ENCODE results near the gene UNCX.

Gene UNCX

DNA sequence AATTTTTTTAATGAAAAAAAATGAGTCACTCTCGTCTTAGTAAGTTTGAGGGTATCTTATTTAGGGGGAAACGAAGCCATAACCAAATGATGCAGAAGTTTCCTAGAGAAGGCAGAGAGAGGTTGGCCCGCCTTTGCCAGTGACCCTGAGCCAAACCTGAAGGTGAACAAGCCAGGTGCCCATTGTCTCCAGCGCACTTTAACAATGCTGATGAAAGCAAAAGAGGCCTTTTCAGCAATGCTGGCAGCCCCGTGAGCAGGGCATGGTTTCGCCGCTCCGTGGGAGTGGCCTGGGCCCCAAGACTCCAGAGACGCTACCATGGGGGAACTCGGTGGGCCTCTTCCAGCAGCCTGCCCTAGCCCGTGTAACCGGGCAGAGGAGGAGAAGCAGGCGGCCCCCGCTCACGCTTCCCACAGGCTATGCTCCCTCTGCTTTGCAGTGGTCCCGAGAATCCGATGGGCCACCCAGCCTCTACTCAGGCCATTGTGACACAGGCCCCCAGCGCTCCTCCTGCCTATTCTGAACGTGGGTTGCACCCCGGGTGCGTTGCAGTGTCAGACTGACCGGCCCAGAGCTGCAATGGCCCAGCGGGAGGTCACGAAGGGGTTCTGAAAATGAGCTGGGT is 14.0 kb upstream of the UNCX start:
- no peak for DNase-seq (ENCODE audit: low read depth in 2 of 2)

DNA sequence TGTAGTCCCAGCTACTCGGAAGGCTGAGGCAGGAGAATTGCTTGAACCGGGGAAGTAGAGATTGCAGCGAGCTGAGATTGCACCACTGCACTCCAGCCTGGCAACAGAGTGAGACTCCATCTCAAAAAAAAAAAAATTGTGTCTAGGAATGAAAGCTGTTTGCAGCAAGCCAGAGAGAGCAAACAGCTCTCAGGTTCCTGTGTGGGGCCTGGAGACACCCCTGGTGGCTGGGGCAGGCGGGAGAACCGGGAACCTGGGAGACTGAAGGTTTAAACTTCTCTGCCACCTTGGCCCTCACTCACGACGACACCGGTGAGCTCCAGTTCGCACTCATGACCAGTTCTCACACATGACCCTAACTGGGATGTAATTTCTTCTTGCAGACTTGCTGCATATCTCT is 13.2 kb upstream of the UNCX start:
- no peak for DNase-seq (ENCODE audit: low read depth in 2 of 2)

DNA sequence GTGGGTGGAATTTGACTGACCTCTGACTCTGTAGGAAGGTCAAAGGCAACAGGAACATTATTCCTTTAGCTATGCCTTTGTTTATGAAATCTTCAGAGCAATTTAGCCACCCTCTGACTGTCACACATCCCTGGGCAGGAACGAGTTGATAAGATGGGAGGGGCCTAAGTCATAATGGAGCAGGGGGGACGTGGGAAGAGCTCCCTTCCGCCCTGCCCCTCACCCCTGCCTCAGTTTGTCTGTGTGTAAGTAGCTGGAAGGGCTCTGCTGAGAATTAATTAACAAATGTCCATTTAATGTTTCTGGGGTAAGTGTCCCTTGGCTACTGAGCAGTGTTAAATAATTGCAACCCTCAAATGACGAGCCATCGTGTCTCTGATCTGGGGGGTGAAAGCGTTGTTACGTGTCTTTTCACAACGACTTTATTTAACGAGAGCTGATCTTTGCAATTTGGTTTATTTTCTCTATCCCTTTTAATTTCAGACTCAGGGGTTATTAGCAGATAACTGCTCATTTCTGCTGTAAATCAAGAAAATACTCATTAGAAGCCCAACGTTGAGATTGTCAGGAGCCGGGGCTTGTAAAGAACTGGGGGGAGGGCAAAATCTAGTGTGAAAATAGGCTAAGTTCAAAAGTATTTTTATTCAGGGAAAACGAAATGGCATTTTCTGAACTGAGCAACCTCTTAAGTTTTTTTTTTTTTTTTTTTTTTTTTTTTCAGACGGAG is 12.5 kb upstream of the UNCX start:
- no peak for DNase-seq (ENCODE audit: low read depth in 2 of 2)

- no peak for DNase-seq (ENCODE audit: low read depth in 2 of 2)
These were observed 11.5 kb upstream of the UNCX start for GRCh38 chr7:1220977-1221745.

GRCh38 chr7:1223196-1223981 is 9.3 kb upstream of the UNCX start:
- no peak for DNase-seq (ENCODE audit: low read depth in 2 of 2)

DNA sequence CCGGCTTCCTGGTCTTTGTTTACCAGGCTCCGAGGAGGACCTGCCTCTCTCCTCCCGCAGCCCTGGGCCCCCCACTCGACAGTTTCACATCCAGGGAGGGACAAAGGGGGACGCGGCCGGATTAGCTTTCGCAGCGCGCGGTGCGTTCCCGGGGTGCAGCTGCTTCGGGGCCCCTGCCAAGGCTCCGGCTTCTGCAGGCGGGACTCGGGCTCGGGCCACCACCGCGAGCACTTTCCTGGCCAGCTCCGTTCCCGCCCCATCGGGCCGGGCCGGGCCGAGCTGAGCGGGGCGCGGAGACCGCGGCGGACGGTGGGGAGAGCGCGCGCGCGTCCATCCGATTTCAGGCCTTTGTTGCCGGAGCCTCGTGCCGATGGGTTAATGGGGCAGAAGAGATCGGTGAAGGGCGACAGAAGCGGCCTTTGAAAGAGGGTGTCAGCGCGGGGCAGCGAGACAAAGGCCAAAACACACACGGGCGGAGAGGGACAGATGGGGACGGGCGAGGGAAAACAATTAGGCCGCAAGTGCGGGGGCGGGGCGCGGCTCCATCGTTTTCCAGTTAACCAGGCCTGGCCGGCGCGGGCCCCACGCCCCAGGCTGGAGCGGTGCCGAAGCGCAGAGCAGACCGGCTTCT is 8.5 kb upstream of the UNCX start:
- DNase-seq (ENCODE audit: low read depth in 2 of 2), result no peak

GRCh38 chr7:1225030-1225429 is 7.6 kb upstream of the UNCX start:
- no peak for DNase-seq (ENCODE audit: low read depth in 2 of 2)

GRCh38 chr7:1225441-1226185 is 7.1 kb upstream of the UNCX start:
- DNase-seq (ENCODE audit: low read depth in 2 of 2), result peak; percentile 30 to 38

DNA sequence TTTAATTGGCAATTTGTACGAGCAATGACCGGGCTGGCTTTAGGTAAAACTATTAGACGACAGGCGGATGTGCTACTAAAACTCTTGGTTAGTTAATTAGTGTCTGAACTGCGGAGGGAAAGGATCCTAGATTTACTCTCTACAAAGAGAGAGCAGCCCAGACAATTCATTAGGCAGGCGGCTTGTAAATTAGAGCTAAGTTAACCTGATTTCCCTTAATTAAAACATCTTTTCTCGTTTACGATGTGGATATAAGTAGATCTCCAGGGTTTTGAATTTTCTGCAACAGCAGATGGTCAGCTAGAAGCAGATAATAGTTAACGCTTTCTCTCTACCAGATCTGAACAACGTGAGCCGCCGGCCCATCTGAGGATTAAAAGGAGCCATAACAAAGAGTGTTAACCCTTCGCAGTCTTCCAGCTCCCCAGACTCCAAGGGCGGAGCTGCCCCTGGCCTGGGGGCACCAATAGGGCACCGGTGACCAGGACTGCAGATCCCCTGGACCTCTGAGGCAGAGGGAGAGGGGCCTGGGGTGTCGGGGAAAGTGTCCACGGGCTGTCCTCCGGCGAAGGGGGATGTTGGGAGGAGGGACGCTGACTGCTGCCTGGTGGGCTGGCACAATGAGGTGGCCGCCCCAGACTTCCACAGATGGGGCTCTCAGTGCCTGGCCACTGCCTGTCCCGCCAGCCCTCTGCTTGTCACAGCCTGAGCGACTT is 6.3 kb upstream of the UNCX start:
- DNase-seq (ENCODE audit: low read depth in 2 of 2), result no peak

DNA sequence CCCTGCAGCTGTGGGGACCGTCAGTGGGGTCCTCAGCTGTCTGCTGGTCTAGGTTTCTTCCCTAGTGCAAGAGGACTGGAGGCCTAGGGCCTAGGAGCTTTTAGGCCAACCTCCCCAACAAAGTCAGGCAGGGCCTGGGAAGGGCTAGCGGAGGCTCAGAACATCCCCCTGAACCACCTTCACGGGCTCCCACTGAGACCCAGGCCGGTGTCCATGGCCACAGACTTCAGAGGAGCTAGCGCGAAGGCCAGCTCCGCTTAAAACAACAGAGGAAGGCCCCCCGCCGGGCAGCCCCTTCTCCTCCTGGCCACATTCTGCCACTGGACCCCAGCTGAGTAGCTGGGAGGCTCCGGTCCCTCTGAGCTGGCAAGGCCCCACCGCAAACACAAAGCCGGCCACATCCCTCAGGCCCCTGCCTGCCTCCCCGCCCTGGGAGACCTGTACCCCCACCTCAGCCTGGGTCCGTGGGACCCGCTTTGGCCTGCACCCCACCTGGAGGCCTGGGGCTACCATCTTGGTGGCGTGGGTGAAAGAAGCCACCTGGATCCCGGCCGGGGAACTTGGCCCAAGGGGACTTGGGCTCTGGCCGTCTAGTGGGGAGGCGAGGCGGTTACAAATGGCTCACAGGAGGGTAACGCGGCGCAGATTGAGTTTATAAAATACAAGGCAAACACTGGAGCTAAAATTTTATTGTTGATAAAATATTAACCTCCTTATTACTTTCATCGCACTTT is 5.4 kb upstream of the UNCX start:
- DNase-seq (ENCODE audit: low read depth in 2 of 2), result no peak

DNA sequence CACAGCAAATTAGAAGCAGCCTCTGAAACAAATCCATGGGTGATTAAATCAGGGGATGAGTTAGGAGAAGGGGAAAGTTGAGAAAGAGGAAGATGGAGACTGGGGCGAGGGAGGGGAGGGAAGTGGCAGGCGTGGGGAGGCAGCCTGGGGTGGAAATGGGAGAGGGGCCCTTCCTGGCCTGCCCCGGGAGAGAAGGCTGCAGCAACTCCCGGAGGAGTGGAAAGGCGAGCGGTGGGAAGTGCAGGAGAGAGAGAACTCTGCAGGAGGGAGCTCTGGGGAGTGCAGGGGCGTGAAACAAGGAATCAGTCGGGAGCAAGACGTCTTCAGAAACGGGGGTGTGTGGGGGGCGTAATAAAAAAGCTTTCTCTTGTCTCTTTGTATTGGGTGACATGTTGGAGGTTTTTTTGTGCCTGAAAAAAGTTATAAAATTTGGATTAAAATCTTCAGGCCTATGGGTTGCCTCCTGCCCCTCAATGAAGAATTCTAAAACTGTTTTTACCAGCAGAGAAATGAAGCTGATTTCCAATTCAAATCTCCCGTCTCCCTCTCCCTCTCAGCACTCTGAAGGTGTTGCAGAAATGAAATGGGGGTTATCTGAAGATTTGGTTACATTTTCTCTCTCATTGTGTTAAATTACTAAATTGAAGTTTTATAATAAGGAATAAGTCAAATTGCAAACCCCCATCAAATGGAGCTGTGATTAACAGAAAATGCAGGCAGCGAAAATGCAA is 4.7 kb upstream of the UNCX start:
- no peak for DNase-seq (ENCODE audit: low read depth in 2 of 2)

DNA sequence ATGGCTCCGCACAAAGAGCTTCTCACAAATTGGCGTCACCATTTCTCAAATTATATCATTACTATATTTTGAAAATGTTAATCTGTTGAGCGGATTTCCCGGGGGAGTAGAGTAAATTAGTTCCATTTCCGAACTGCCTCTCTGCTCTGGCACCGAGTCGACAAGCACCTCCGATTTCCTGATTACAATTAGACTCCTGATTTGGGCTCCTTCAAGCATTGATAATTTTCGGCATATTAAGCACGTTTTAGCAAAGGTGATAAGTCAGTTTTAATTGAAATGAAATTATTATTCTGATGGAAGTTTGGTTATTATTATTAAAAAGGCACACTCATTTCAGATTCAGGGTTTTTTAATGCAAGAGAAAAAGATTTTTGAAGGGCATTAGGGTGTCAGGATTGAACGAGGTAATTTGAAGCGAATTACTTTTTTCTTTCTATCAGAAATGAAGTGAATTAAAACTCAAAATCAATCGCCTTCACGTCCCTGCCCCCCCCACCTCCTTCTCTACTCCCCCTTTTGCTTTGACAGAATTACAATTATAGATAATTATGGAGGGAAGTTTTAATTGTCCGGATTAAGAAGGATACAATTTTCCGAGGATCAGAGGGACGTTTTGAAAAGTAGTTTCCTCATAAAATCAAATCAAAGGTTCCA is 4.0 kb upstream of the UNCX start:
- DNase-seq (ENCODE audit: low read depth in 2 of 2), result no peak

- no peak for DNase-seq (ENCODE audit: low read depth in 2 of 2)
These were observed 3.3 kb upstream of the UNCX start for GRCh38 chr7:1229202-1229947.

- no peak for DNase-seq (ENCODE audit: low read depth in 2 of 2)
These were observed 2.7 kb upstream of the UNCX start for GRCh38 chr7:1229956-1230355.

DNA sequence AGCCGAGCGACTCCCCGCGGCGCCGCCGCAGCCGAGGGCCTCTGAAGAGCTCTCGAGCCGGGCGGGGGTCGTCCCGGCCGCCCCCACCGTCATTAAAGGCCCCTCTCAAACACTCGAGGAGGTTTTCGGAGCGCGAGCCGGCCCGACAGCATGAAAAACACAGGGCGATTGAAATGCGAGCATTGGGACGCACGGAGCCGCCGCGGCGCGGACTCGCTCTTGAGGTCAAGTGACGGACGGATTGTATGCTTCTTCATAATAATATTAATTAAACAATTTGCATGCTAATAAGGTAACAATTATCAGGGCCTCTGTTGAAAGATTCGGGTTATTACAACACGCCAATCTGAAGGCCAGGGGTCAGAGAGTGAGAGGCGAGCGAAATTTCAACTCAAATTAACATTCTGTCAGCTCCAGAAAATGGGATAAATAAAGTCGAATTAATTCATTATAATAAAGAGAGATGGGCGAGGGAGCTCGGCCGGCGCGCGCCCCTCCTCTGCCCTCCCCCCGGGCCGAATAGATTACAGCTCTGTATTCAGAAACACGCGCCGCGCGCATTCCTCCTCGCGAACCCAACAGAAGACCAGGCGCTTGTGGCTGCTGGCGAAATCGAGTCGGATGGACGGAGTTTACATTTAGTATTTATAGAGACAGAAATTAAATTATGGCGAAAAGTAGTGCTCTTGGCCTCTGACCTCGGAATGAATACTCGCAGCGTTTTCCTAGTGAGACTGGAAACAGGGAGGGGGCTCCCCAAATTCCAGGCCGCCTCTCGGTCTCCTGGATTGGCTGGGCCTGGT is 2.1 kb upstream of the UNCX start:
- no peak for DNase-seq (ENCODE audit: low read depth in 2 of 2)

GRCh38 chr7:1231214-1232102 is 1.2 kb upstream of the UNCX start:
- no peak for DNase-seq (ENCODE audit: low read depth in 2 of 2)

All from activated CD4-positive, alpha-beta T cell treated with anti-CD3 and anti-CD28 coated beads for 24 hours (primary cell).